HG03025 (cell line): ENCODE results near the gene ZNF322.
A peak's percentile ranks its signal among the peaks of the same experiment; 100 is the strongest.
"Not testable (repeated sequence)": the region's sequence is repeated elsewhere in the genome, so short reads cannot be mapped to it uniquely, and the experiment has no call there.

Experiments
- ATAC-seq: cut with Tn5 transposase; IDR thresholded peaks from one replicate; pipeline ENCODE4 v1.9.1; 2021; ENCODE audit warnings: mild to moderate bottlenecking, moderate library complexity; ENCODE audit not compliant: unreplicated experiment, low FRiP score

Gene ZNF322

DNA sequence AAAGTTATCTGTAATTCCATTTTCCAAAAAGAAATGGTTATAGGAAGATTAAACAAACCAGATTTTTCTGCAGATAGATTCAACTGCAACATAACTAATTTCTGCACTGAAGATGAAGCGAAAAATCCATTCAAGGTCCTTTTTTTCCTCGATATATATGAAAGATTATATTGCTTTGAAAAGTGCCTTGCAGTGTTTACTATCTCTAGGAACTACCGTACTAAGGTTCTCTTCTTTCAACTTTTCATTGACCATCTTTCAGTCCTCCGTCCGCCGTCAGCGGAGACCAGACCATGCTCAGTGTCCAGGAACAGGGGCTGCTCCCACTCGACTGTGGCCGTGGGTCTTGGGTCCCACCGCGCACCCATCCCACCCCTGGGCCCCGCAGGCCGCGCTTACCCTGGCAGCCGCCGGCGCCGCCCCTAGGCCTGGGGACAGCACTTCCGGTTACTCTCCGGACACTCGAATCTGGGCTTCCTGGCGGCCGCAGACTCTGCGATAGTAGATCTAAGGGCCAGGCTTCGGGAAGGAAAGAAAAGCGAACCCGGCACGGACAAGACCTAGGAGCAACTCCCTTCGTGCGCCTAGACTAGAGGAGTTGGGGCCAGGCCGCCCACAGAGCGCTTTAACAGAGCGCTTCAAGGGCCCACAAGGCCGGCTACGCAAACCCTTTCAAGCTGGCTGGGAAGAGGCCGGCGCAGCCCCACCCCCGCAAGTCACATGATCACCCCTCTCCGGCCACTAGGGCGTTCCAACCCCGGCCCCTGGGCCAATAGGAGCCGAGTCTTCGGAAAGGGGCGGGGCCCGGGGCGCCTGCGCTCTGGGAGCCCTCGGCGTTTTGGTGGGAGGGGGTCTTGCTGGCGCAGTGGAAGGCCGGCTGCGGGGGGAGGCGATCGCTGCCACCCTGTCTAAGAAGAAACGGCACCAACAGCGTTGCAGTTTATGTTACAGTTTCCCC lies at the start of gene ZNF322:
Gene ZNF322 (minus strand): TSS at position 705 of the 958 bp plus-strand sequence. CDS start 21,193 bp downstream, outside the sequence.
- ATAC-seq: peak; percentile 98

DNA sequence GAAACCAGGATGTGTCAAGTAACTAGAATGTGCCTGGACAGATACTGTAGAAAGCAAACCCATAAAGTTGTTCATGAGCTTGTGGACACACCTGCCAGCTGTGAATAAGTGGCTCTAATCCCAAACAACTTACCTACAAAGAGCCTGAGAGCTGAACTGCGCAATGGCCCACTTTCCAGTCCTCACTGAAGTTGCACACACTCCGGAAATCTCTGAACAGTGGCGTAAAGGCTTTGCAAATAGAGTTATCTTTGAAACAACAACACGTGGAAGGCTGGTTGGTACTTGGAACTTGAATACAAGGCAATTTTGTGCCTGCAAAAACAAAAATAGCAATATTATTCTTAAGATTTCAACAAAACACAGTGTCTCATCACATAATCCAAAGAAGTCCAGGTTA lies 46.2 kb upstream of the ZNF322 start:
- not testable (repeated sequence) for ATAC-seq

GRCh38 chr6:26705352-26705751 lies 45.8 kb upstream of the ZNF322 start:
- ATAC-seq: not testable (repeated sequence)

- not testable (repeated sequence) for ATAC-seq
These were observed 41.6 kb upstream of the ZNF322 start for GRCh38 chr6:26701023-26701747.

- not testable (repeated sequence) for ATAC-seq
These were observed 38.0 kb upstream of the ZNF322 start for GRCh38 chr6:26697496-26697895.

DNA sequence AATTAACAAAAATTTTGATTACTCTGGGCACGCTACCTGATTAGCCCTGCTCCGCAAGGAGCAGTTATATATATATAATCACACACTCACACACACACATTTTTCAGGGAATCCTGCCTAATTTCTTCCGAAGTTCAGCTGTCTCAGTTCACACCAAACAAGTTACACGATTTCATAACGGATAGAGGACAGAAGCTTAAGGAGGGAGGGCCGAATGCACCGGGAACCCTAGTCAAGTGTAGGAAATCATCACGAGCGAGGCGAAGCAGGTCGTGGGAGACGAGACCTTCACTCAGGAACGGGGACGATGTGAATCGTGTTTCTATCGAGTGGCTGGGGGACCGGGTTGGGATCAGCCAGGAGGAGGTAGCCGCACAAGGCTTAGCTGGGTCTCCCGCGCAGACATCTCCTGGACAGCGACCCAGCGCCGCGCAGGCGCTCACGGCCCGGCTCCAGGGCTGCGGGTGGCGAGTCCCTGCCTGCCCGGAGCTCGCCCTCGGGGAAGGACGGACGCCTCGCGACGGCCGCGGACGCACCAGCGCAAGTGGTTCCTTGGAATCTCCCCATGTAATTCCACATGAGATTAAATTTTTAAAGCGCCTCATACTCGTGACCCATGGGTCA lies 29.9 kb upstream of the ZNF322 start:
- not testable (repeated sequence) for ATAC-seq

GRCh38 chr6:26682435-26683042 lies 23.0 kb upstream of the ZNF322 start:
- not testable (repeated sequence) for ATAC-seq

- ATAC-seq: not testable (repeated sequence)
These were observed 13.7 kb upstream of the ZNF322 start for GRCh38 chr6:26673287-26673686.

GRCh38 chr6:26670558-26670957 lies 11.0 kb upstream of the ZNF322 start:
- ATAC-seq: not testable (repeated sequence)

GRCh38 chr6:26670003-26670402 lies 10.5 kb upstream of the ZNF322 start:
- ATAC-seq: not testable (repeated sequence)

DNA sequence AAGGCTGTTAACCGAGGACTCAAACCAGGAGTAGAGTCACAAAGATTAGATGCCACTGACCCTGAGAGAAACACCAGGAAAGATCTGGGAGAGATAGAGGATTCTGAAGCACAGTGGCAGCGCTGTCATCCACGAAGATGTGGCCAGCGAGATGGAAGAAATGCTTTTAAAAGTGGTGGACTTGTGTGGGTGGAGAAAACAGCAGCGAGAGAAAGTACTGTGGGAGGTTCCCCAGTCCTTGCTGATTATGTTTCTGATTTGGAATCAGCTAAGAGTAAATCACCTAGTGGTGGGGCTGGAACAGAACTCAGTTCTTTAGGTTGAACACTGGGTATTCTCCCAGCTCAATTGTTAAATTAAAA lies 435 bp upstream of the ZNF322 start:
- peak; percentile 32 for ATAC-seq

DNA sequence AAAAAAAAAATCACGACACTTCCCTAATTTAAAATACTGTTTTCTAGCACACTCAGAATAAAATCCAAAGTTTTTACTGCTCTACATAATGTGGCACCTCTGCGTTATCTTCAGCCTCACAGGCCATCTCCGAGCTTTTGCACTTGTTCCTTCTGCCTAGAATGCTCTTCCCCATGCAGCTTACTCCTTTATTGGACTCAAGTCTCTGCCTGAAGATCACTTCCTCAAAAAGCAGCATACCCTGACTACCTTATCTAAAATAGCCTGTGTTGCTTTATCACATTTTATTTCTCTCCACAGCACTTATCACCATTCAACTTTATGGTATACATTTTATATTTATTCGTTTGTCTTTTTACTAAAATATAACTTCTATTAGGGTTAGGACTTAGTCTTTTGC lies 2.3 kb downstream of the ZNF322 start:
- ATAC-seq: no peak

DNA sequence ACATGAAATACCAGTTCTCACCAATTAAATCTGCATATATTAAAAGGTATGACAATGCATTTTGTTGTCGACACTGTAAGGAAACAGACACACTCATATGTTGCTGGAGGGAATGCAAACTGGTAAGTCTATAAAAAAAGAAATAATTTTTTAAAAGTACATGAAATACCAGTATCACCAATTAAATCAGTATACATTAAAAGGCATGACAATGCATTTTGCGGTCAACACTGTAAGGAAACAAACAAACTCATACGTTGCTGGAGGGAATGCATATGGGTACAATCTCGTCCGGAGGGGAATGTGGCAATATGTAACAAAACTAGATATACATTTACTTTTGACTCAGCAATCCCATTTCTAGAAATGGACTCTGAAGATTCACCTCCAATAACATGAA lies 6.5 kb downstream of the ZNF322 start:
- ATAC-seq: no peak

- no peak for ATAC-seq
These were observed 8.3 kb downstream of the ZNF322 start for GRCh38 chr6:26651133-26651781.

- no peak for ATAC-seq
These were observed 13.5 kb downstream of the ZNF322 start for GRCh38 chr6:26646074-26646473.

GRCh38 chr6:26640806-26641205 lies 18.7 kb downstream of the ZNF322 start:
- no peak for ATAC-seq

DNA sequence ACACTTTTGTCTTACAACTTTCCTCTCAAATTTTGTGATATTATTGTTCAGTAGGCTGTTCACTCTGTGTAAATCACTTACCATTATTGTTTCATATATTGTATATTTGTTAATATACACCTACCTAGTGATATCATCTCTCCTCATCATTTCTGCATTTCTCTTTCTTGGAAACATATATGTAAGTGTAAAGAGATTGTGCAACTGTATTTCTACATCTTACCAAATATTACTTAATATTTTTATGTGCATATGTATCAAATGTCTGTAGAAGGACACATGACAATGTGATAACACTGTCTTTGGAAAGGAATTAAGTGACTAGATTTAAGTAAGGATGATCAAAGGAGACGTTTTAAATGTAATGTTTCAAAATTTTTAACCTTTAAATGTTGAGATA lies 30.2 kb downstream of the ZNF322 start:
- no peak for ATAC-seq

- no peak for ATAC-seq
These were observed 31.7 kb downstream of the ZNF322 start for GRCh38 chr6:26627843-26628242.

DNA sequence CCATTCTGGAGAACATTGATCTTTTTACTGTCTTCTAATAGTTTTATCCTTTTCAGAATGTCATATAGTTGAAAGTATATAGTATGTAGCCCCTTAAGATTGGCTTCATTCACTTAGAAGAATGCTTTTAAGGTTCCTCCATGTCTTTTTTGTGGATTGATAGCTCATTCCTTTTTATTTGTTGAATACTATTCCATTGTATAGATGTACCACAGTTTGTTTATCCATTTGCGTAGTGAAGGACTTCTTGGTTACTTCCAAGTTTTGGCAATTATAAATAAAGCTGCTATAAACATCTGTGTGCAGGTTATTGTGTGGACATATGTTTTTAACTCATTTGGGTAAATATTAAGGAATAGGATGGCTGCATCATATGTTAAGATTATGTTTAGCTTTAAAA lies 35.0 kb downstream of the ZNF322 start:
- no peak for ATAC-seq

GRCh38 chr6:26623339-26623859 lies 36.1 kb downstream of the ZNF322 start:
- ATAC-seq: no peak
